Suppressor macrophage (primary cell): Measurements from ENCODE around the gene WDR1.

Experiments used
- DNase-seq, 4 experiments: peaks; one replicate each; pipeline ENCODE4 v3.0.0-alpha.2; 2020 to 2022
- total RNA-seq, 17 experiments: gene quantifications; one replicate each; lab custom pipeline; 2026; ENCODE audit warnings: mixed read lengths in 6 of 17, inconsistent platforms in 3 of 17; lab: John Stamatoyannopoulos, UW

Gene WDR1
- total RNA-seq, result 580 to 950 (median 771) reads per million in 17 experiments

- DNase-seq, result peak; percentile 98 to 99 (median 98)
These were observed at the start of gene WDR1 for GRCh38 chr4:10116569-10117358. Gene WDR1 (minus strand): TSS chr4:10116799. CDS start chr4:10116666, 133 bp downstream.

GRCh38 chr4:10164877-10165283 is 48.3 kb upstream of the WDR1 start:
- peak; percentile 45 to 66 (median 60) for DNase-seq

- DNase-seq, result no peak
These were observed 46.7 kb upstream of the WDR1 start for GRCh38 chr4:10163296-10163695.

GRCh38 chr4:10162341-10163000 is 45.9 kb upstream of the WDR1 start:
- DNase-seq, result no peak

GRCh38 chr4:10161840-10162239 is 45.2 kb upstream of the WDR1 start:
- no peak for DNase-seq

- DNase-seq, result no peak
These were observed 44.5 kb upstream of the WDR1 start for GRCh38 chr4:10161146-10161545.

- DNase-seq, result peak in 2 of 4 experiments; percentile 10 to 24
These were observed 43.8 kb upstream of the WDR1 start for GRCh38 chr4:10160281-10160856.

GRCh38 chr4:10159671-10160070 is 43.1 kb upstream of the WDR1 start:
- no peak for DNase-seq

- DNase-seq, result no peak
These were observed 41.8 kb upstream of the WDR1 start for GRCh38 chr4:10158333-10158942.

GRCh38 chr4:10157478-10158332 is 41.1 kb upstream of the WDR1 start:
- peak; percentile 61 to 81 (median 76) for DNase-seq

GRCh38 chr4:10154241-10154640 is 37.6 kb upstream of the WDR1 start:
- DNase-seq, result no peak

GRCh38 chr4:10153161-10153560 is 36.6 kb upstream of the WDR1 start:
- DNase-seq, result no peak

GRCh38 chr4:10151182-10151581 is 34.6 kb upstream of the WDR1 start:
- no peak for DNase-seq

GRCh38 chr4:10144966-10145365 is 28.4 kb upstream of the WDR1 start:
- no peak for DNase-seq

- no peak for DNase-seq
These were observed 27.9 kb upstream of the WDR1 start for GRCh38 chr4:10144479-10144878.

GRCh38 chr4:10143171-10143570 is 26.6 kb upstream of the WDR1 start:
- DNase-seq, result no peak

- no peak for DNase-seq
These were observed 24.5 kb upstream of the WDR1 start for GRCh38 chr4:10140866-10141759.

- DNase-seq, result no peak
These were observed 22.9 kb upstream of the WDR1 start for GRCh38 chr4:10139518-10139917.

GRCh38 chr4:10135260-10135659 is 18.7 kb upstream of the WDR1 start:
- DNase-seq, result no peak

GRCh38 chr4:10134141-10134540 is 17.5 kb upstream of the WDR1 start:
- DNase-seq, result no peak

- no peak for DNase-seq
These were observed 14.6 kb upstream of the WDR1 start for GRCh38 chr4:10131202-10131601.
